PFSK-1 (cell line): Measurements from ENCODE around the gene C1GALT1.

ENCODE experiments used
- FOXP2 ChIP-seq: optimal IDR thresholded peaks from 2 replicates; pipeline ENCODE3; 2011; ENCODE audit warnings: borderline replicate concordance, control low read depth, inconsistent platforms; ENCODE audit not compliant: insufficient read depth; ENCODE audit errors: extremely low read length, extremely low read depth
- POLR2AphosphoS5 ChIP-seq: IDR thresholded peaks from 2 replicates; pipeline ENCODE4 v1.6.1; 2012; ENCODE audit warnings: low read depth, mild to moderate bottlenecking, control low read depth, low read length, moderate library complexity
- REST ChIP-seq, 2 experiments: IDR thresholded peaks; 2 replicates each; pipeline versions ENCODE4 v1.6.1 to v1.8.0; 2011 to 2012; ENCODE audit warnings: low read depth in 2 of 2, low read length in 2 of 2, control low read depth in 1 of 2, inconsistent platforms in 1 of 2, mild to moderate bottlenecking in 1 of 2, moderate library complexity in 1 of 2; ENCODE audit not compliant: insufficient read depth in 1 of 2
- SIN3A ChIP-seq: IDR thresholded peaks from 2 replicates; pipeline ENCODE4 v1.6.1; 2012; ENCODE audit warnings: mild to moderate bottlenecking, low read length, moderate library complexity, borderline replicate concordance; ENCODE audit not compliant: insufficient read depth
- TAF1 ChIP-seq: IDR thresholded peaks from 2 replicates; pipeline ENCODE4 v1.6.1; 2012; ENCODE audit warnings: low read length, control low read depth, borderline replicate concordance; ENCODE audit not compliant: insufficient read depth

The C1GALT1 gene

GRCh38 chr7:7209412-7210050, 27.2 kb downstream of the C1GALT1 start:
- TF ChIP-seq REST (IDR thresholded peaks at IDR 0.05; ENCODE audit: insufficient read depth in 1 of 2, low read depth in 2 of 2, low read length in 2 of 2) (no peak), TAF1 (no peak), POLR2AphosphoS5 (no peak), FOXP2 (no peak), SIN3A (no peak)

DNA sequence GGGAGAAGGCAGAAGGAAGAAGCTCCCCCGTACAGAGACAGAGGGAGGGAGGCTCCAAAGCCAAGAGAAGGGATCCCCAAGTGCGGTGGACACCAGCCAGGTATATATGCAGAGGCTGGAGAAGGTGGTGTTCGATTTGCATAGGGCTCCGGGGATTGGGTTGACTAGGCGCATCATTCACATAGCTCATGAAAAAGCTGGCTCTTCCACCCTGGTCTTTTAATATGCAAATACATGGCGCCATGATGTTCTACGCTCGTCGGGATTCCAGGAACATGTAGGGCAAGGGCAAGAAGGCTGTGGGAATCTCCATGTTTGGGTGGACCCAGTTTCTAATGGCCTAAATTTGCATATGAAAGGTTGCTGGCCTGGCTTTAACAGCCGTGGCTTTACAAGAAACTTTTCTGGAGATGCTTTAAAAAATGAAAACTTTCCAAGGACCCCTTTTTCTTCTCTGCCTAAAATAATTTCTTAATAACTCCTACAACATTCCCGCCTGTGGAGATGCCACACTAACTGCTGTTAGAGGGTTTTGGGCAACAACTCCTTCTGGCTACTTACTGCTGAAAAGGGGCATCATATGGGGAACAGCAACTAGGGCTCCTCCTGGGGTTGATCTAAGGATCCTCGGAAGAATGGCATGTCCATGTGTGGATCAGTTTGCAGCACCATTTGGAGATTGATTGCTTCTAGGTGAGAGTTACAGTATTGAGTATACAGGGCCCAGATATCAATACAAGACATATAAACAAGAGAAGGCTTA, 28.3 kb downstream of the C1GALT1 start:
- TF ChIP-seq FOXP2 (no peak), POLR2AphosphoS5 (no peak), SIN3A (no peak), REST (IDR thresholded peaks at IDR 0.05; ENCODE audit: insufficient read depth in 1 of 2, low read depth in 2 of 2, low read length in 2 of 2) (no peak), TAF1 (no peak)

- TF ChIP-seq TAF1 (no peak), REST (IDR thresholded peaks at IDR 0.05; ENCODE audit: insufficient read depth in 1 of 2, low read depth in 2 of 2, low read length in 2 of 2) (no peak), POLR2AphosphoS5 (no peak), SIN3A (no peak), FOXP2 (no peak)
Measured at GRCh38 chr7:7212612-7213011, 30.3 kb downstream of the C1GALT1 start.

GRCh38 chr7:7214398-7215347, 32.3 kb downstream of the C1GALT1 start:
- no peak for TF ChIP-seq TAF1
- no peak for TF ChIP-seq POLR2AphosphoS5
- TF ChIP-seq SIN3A, result no peak
- TF ChIP-seq FOXP2, result no peak
- no peak for TF ChIP-seq REST (IDR thresholded peaks at IDR 0.05; ENCODE audit: insufficient read depth in 1 of 2, low read depth in 2 of 2, low read length in 2 of 2)
